Activated CD4-positive, alpha-beta T cell treated with anti-CD3 and anti-CD28 coated beads, Interleukin-2, amount 10 ng/mL, durations not matched to agents 7 days and 5 days (primary cell): ENCODE data around the gene CFAP298. TPM values are rescaled to one million over a fixed set of nuclear protein-coding genes. Genes with fewer than 3 reads are reported as not detected.
A peak's percentile ranks its signal among the peaks of the same experiment; 100 is the strongest.
"Not testable (repeated sequence)": the region's sequence is repeated elsewhere in the genome, so short reads cannot be mapped to it uniquely, and the experiment has no call there.

Source experiments
- CTCF ChIA-PET: fragments of 350-600 bp; sonication (Branson Sonifier 250); formaldehyde crosslinking; loops from one replicate; lab custom pipeline; 2021; ENCODE audit warnings: antibody characterized with exemption; lab: Charles Lee
- POLR2A ChIA-PET: fragments of 350-600 bp; sonication (Branson Sonifier 250); formaldehyde crosslinking; loops from one replicate; lab custom pipeline; 2021; ENCODE audit warnings: antibody characterized with exemption; lab: Charles Lee
- DNase-seq: peaks from one replicate; pipeline ENCODE4 v3.0.0-alpha.2; 2020
- H3K27ac Mint-ChIP-seq: one replicate; pipeline ENCODE4 v1.8.0; 2021; ENCODE audit warnings: mild to moderate bottlenecking, moderate library complexity, mixed read lengths
- H3K27me3 Mint-ChIP-seq: one replicate; pipeline ENCODE4 v1.8.0; 2021; ENCODE audit warnings: mixed read lengths
- H3K36me3 Mint-ChIP-seq: one replicate; pipeline ENCODE4 v1.8.0; 2021; ENCODE audit warnings: low read depth, mixed read lengths
- H3K4me1 Mint-ChIP-seq: one replicate; pipeline ENCODE4 v1.8.0; 2021; ENCODE audit warnings: mixed read lengths
- H3K4me3 Mint-ChIP-seq: one replicate; pipeline ENCODE4 v1.8.0; 2021; ENCODE audit warnings: mild to moderate bottlenecking, moderate library complexity, mixed read lengths
- H3K9me3 Mint-ChIP-seq: one replicate; pipeline ENCODE4 v1.8.0; 2021; ENCODE audit warnings: mixed read lengths
- total RNA-seq, 2 experiments: library from RNA; stranded (reverse); gene quantifications; one replicate each; pipeline ENCODE4 v1.2.3, GENCODE V29; 2021

The CFAP298 gene, protein sequence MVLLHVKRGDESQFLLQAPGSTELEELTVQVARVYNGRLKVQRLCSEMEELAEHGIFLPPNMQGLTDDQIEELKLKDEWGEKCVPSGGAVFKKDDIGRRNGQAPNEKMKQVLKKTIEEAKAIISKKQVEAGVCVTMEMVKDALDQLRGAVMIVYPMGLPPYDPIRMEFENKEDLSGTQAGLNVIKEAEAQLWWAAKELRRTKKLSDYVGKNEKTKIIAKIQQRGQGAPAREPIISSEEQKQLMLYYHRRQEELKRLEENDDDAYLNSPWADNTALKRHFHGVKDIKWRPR
- total RNA-seq: 10 to 100 TPM; 32.6 to 40.2 TPM

GRCh38 chr21:32612075-32612998, at the start of gene CFAP298:
Gene CFAP298 (minus strand): TSS chr21:32612377. CDS start chr21:32612243, 134 bp downstream.
- peak within 1 kb of the TSS; percentile 99 for H3K4me3 Mint-ChIP-seq
- CTCF ChIA-PET: interaction anchor here (1.2 to 2.2 kb wide), 3 partner anchors 12 to 209 kb away, joined by 3 to 15 read pairs (median 3); no protein-coding TSS in a partner anchor
- peaks cover 12% of the 10 kb centered on the region for H3K36me3 Mint-ChIP-seq

DNA sequence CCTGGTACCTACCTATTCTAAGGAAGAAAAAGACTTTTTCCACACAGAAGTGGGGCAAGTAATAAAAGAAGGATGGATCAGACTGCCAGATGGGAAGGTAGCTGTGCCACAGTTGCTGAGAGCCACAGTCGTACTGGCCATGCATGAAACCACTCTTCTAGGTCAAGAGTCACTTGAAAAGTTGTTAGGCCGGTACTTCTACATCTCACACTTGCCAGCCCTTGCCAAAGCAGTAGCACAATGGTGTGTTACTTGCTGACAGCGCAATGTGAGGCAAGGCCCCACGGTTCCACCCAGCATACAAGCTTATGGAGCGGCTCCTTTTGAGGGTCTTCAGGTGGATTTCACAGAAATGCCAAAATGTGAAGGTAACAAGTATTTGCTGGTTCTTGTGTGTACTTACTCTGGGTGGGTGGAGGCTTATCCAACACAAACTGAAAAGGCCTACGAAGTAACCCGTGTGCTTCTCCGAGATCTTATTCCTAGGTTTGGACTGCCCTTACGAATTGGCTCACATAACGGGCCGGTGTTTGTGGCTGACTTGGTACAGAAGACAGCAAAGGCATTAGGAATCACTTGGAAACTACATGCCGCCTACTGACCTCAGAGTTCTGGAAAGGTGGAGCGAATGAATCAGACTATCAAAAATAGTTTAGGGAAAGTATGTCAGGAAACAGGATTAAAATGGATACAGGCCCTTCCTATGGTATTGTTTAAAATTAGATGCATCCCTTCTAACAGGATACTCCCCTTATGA, 49.0 kb upstream of the CFAP298 start:
- H3K27me3 Mint-ChIP-seq, H3K4me3 Mint-ChIP-seq, H3K27ac Mint-ChIP-seq, CTCF ChIA-PET, H3K4me1 Mint-ChIP-seq, POLR2A ChIA-PET, DNase-seq: not testable (repeated sequence)
- H3K9me3 Mint-ChIP-seq: peaks cover 27% of the 10 kb centered on the region
- peaks cover 86% of the 10 kb centered on the region for H3K36me3 Mint-ChIP-seq

More at GRCh38 chr21:32612075-32612998, at the start of gene CFAP298:
- peaks cover 26% of the 10 kb centered on the region for H3K4me1 Mint-ChIP-seq
- H3K27me3 Mint-ChIP-seq: peaks cover 5% of the 10 kb centered on the region
- no peaks in the 10 kb centered on the region for H3K9me3 Mint-ChIP-seq
- POLR2A ChIA-PET: no interaction called here
- peak within 1 kb of the TSS; percentile 91 for H3K27ac Mint-ChIP-seq
- DNase-seq: peak; percentile 93

- Mint-ChIP-seq H3K9me3 (peaks cover 5% of the 10 kb centered on the region), H3K27ac (no peak overlapping the region), H3K27me3 (no peaks in the 10 kb centered on the region), H3K4me3 (no peak overlapping the region), H3K4me1 (no peaks in the 10 kb centered on the region), H3K36me3 (peaks cover 63% of the 10 kb centered on the region)
- ChIA-PET CTCF (interaction anchor here (1.2 kb wide), 2 partner anchors 10 to 57 kb away, joined by 3 to 4 read pairs; no protein-coding TSS in a partner anchor), POLR2A (no interaction called here)
- no peak for DNase-seq
These were observed 46.3 kb upstream of the CFAP298 start for GRCh38 chr21:32658524-32658923.

- H3K4me1 Mint-ChIP-seq: peaks cover 3% of the 10 kb centered on the region
- H3K27me3 Mint-ChIP-seq: no peaks in the 10 kb centered on the region
- POLR2A ChIA-PET: no interaction called here
- no peak overlapping the region for H3K27ac Mint-ChIP-seq
- peaks cover 29% of the 10 kb centered on the region for H3K36me3 Mint-ChIP-seq
- CTCF ChIA-PET: interaction anchor here (0.6 kb wide), 1 partner anchor 398 kb away, joined by 3 read pairs; no protein-coding TSS in a partner anchor
- peak; percentile 41 for DNase-seq
- peaks cover 2% of the 10 kb centered on the region for H3K9me3 Mint-ChIP-seq
- H3K4me3 Mint-ChIP-seq: no peak overlapping the region
These were observed 41.2 kb upstream of the CFAP298 start for GRCh38 chr21:32653326-32653901.

DNA sequence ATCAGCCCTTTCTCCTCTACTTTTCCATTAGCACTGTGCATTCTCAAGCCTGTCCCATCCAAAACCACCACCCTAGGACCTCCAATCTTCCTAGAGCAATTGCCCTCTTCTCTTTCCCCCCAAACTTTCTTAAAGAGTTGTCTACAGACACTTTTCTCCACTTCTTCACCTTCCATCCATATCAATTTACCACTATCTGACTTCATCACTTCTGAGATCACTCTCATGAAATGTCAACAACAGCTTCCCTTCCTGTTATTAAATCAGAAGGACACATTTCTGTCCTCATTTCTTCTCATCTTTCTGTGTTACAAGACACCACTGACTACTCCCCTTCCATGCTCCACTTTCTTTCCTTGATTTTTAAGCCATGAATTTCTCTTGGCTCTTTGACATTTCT, 36.0 kb upstream of the CFAP298 start:
- POLR2A ChIA-PET: no interaction called here
- CTCF ChIA-PET: no interaction called here
- Mint-ChIP-seq H3K4me1 (peaks cover 3% of the 10 kb centered on the region), H3K27me3 (no peaks in the 10 kb centered on the region), H3K4me3 (no peak overlapping the region), H3K9me3 (no peaks in the 10 kb centered on the region), H3K36me3 (peaks cover 19% of the 10 kb centered on the region), H3K27ac (no peak overlapping the region)
- no peak for DNase-seq

DNA sequence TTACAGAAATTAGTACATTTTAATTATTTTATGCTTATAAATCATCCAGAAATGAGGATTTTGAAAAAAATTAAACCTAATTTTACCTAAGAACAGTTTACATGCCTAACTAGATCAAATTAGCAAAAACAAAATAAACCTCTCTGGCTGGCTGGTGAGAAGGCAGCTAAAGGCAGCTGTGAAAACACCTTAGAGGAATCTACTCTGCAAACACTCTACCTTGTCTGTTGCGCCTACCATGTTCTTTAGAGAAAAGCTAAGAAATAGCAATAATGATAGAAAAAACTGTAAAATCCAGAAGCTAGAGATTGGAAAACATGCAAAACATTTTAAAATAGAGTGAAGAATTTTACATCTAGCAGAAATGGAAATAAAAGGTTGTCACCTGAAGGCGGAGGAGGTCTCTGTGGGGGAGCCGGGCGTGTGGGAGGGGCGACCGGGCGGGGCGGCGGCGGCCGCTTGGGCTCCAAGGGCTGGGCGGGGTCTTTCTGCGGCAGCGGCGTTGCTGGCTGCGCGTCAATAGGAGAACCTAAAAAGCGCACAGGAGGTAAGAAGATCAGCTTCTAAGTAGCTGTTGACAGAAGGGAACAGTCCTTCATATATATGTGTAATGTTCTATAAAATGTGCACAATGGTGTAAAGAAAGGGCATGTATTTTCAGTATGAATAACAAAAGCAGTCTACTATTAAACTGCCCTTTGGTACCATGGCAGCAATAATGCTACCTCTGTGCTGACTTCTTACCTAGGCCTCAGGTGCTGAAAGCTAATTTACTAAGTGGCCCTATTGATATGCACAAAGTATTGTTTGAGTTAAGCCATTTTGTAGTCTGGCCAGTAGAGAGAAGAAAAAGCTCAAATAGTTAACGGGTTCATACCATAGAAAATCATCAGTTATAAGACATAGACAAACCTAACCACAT, 33.3 kb upstream of the CFAP298 start:
- ChIA-PET CTCF (interaction anchor here (0.5 to 0.6 kb wide), 2 partner anchors 180 to 233 kb away, joined by 3 to 5 read pairs; no protein-coding TSS in a partner anchor), POLR2A (no interaction called here)
- no peak overlapping the region for H3K4me3 Mint-ChIP-seq
- DNase-seq: no peak
- peaks cover 3% of the 10 kb centered on the region for H3K4me1 Mint-ChIP-seq
- H3K27ac Mint-ChIP-seq: no peak overlapping the region
- H3K36me3 Mint-ChIP-seq: peaks cover 21% of the 10 kb centered on the region
- H3K27me3 Mint-ChIP-seq: no peaks in the 10 kb centered on the region
- H3K9me3 Mint-ChIP-seq: no peaks in the 10 kb centered on the region

- H3K4me1 Mint-ChIP-seq: peaks cover 3% of the 10 kb centered on the region
- no peak overlapping the region for H3K27ac Mint-ChIP-seq
- peaks cover 28% of the 10 kb centered on the region for H3K36me3 Mint-ChIP-seq
- H3K27me3 Mint-ChIP-seq: no peaks in the 10 kb centered on the region
- POLR2A ChIA-PET: no interaction called here
- DNase-seq: no peak
- no peak overlapping the region for H3K4me3 Mint-ChIP-seq
- CTCF ChIA-PET: no interaction called here
- no peaks in the 10 kb centered on the region for H3K9me3 Mint-ChIP-seq
These were observed 29.8 kb upstream of the CFAP298 start for GRCh38 chr21:32641710-32642698.

GRCh38 chr21:32626621-32627196, 14.5 kb upstream of the CFAP298 start:
- Mint-ChIP-seq H3K9me3 (no peaks in the 10 kb centered on the region), H3K4me1 (peaks cover 4% of the 10 kb centered on the region), H3K27ac (no peak overlapping the region), H3K36me3 (peaks cover 11% of the 10 kb centered on the region), H3K4me3 (no peak overlapping the region), H3K27me3 (peaks cover 6% of the 10 kb centered on the region)
- ChIA-PET POLR2A (no interaction called here), CTCF (interaction anchor here (0.8 kb wide), 1 partner anchor 14 kb away, joined by 3 read pairs; the partner anchor contains the start of gene CFAP298)
- DNase-seq: no peak

- H3K36me3 Mint-ChIP-seq, POLR2A ChIA-PET, H3K4me1 Mint-ChIP-seq, H3K9me3 Mint-ChIP-seq, H3K27ac Mint-ChIP-seq, DNase-seq, H3K4me3 Mint-ChIP-seq: not testable (repeated sequence)
- CTCF ChIA-PET: interaction anchor here (0.6 kb wide), 1 partner anchor 9 kb away, joined by 3 read pairs; no protein-coding TSS in a partner anchor
- H3K27me3 Mint-ChIP-seq: peaks cover 23% of the 10 kb centered on the region
These were observed 6.0 kb upstream of the CFAP298 start for GRCh38 chr21:32618218-32618617.

DNA sequence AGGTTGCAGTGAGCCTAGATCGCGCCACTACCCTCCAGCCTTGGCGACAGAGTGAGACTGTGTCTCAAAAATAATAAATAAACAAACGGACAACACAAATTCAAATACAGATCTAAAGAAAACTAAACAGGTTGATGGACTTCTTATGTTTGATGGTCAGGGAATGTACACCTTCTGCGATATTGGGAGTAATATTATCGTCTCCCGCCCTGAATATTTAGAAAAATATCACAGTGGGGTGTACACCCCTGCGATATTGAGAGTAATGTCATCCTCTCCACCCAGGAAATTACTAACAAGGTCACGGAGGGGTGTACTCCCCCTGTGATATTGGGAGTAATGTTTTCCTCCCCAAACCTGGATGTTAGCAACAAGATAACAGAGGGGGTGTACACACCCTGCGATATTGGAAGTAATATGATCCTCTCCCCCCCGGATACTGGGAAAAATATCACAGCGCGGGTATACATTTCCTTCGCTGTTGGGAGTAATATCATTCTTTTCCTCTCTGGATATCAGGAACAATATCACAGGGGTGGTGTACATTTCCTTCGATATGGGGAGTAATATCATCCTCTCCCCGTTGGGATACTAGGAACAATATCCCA, 1.4 kb upstream of the CFAP298 start:
- no peaks in the 10 kb centered on the region for H3K9me3 Mint-ChIP-seq
- H3K27me3 Mint-ChIP-seq: peaks cover 5% of the 10 kb centered on the region
- H3K4me3 Mint-ChIP-seq: peak overlapping the region; percentile 99
- peaks cover 8% of the 10 kb centered on the region for H3K36me3 Mint-ChIP-seq
- H3K4me1 Mint-ChIP-seq: peaks cover 26% of the 10 kb centered on the region
- ChIA-PET POLR2A (interaction anchor here (0.6 kb wide), 1 partner anchor 100 kb away, joined by 3 read pairs; no protein-coding TSS in a partner anchor), CTCF (interaction anchor here (2.2 kb wide), 1 partner anchor 13 kb away, joined by 15 read pairs; no protein-coding TSS in a partner anchor)
- DNase-seq: no peak
- H3K27ac Mint-ChIP-seq: peak overlapping the region; percentile 39
